Activated CD8-positive, alpha-beta memory T cell treated with anti-CD3 and anti-CD28 coated beads, Interleukin-2, amount 10 ng/mL, durations not matched to agents 7 days and 5 days (primary cell): ENCODE results near the gene SEPTIN10. TPM values are rescaled to one million over a fixed set of nuclear protein-coding genes. Genes with fewer than 3 reads are reported as not detected.
A peak's percentile ranks its signal among the peaks of the same experiment; 100 is the strongest.

ENCODE experiments used
- ATAC-seq: fragments of 150-1000 bp; cut with Tn5 transposase; one replicate; pipeline ENCODE4 v1.10.0; 2021; ENCODE audit warnings: moderate library complexity
- CTCF ChIA-PET: fragments of 350-600 bp; sonication (Branson Sonifier 250); formaldehyde crosslinking; loops from one replicate; lab custom pipeline; 2021; ENCODE audit warnings: antibody characterized with exemption; lab: Charles Lee
- DNase-seq: peaks from one replicate; pipeline ENCODE4 v3.0.0-alpha.2; 2020
- H3K27ac Mint-ChIP-seq: one replicate; pipeline ENCODE4 v1.8.0; 2021; ENCODE audit warnings: mild to moderate bottlenecking, mixed read lengths
- H3K27me3 Mint-ChIP-seq: one replicate; pipeline ENCODE4 v1.8.0; 2021; ENCODE audit warnings: mixed read lengths
- H3K36me3 Mint-ChIP-seq: one replicate; pipeline ENCODE4 v1.8.0; 2021; ENCODE audit warnings: mild to moderate bottlenecking, mixed read lengths
- H3K4me1 Mint-ChIP-seq: one replicate; pipeline ENCODE4 v1.8.0; 2021; ENCODE audit warnings: mixed read lengths
- H3K4me3 Mint-ChIP-seq: one replicate; pipeline ENCODE4 v1.8.0; 2021; ENCODE audit warnings: mild to moderate bottlenecking, moderate library complexity, mixed read lengths
- H3K9me3 Mint-ChIP-seq: one replicate; pipeline ENCODE4 v1.8.0; 2022; ENCODE audit warnings: low read depth, mixed read lengths
- total RNA-seq, 2 experiments: library from RNA; stranded (reverse); gene quantifications; one replicate each; pipeline ENCODE4 v1.2.3, GENCODE V29; 2021

SEPTIN10 gene
- total RNA-seq, 2 experiments from 2014 or later, result 0.54 TPM; not detected in 1

GRCh38 chr2:109624339-109624738 is 10.6 kb upstream of the SEPTIN10 start:
- Mint-ChIP-seq H3K4me1 (no peaks in the 10 kb centered on the region), H3K9me3 (no peaks in the 10 kb centered on the region), H3K27ac (no peak overlapping the region), H3K4me3 (no peak overlapping the region), H3K36me3 (no peaks in the 10 kb centered on the region), H3K27me3 (peaks cover 20% of the 10 kb centered on the region)
- no peak for ATAC-seq
- no peak for DNase-seq
- CTCF ChIA-PET, result no interaction called here

DNA sequence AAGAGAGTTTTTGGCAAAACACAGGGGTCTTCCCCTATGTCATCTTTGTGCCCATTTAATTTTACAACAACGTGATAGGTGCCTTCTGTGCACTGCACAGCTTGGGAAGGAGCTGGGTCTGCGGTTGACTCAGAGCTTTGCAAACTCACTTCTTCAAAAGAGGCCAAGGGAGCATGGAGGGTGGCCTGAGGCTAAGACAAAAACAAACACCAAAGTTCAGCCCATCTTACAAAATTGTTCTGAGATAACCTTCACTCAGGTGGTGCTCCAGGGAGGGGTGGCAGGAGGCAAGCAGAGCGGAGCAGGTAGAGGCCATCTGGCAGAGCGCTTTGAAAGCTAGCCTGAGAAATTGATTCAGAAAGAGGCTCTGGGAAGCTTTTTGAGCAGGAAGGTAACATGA is 10.2 kb upstream of the SEPTIN10 start:
- Mint-ChIP-seq H3K36me3 (no peaks in the 10 kb centered on the region), H3K4me3 (no peak overlapping the region), H3K4me1 (no peaks in the 10 kb centered on the region), H3K9me3 (no peaks in the 10 kb centered on the region), H3K27me3 (peaks cover 24% of the 10 kb centered on the region), H3K27ac (no peak overlapping the region)
- no peak for DNase-seq
- CTCF ChIA-PET, result no interaction called here
- no peak for ATAC-seq

DNA sequence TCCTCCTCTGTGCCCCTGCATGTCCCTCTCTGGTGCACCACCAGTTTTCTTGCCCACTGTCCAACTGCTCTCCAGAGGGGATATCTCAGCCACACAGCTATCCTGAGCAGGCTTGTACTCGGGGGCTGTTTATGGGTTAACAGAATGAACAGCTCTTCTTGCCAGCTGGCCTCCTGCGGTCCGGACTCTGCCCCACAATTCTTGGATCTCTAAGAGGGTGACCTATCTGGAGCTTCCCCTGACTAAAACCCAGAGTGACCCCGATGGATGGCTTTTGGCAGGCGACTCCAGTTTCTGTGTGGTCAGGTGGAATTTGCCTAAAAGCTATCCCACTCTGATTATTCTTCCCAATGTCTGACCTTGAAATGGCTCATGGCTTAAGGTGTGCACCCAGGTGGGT is 9.5 kb upstream of the SEPTIN10 start:
- H3K9me3 Mint-ChIP-seq, result no peaks in the 10 kb centered on the region
- H3K4me3 Mint-ChIP-seq, result no peak overlapping the region
- peaks cover 28% of the 10 kb centered on the region for H3K27me3 Mint-ChIP-seq
- H3K36me3 Mint-ChIP-seq, result no peaks in the 10 kb centered on the region
- ATAC-seq, result no peak
- H3K27ac Mint-ChIP-seq, result no peak overlapping the region
- no peak for DNase-seq
- CTCF ChIA-PET, result no interaction called here
- H3K4me1 Mint-ChIP-seq, result no peaks in the 10 kb centered on the region

DNA sequence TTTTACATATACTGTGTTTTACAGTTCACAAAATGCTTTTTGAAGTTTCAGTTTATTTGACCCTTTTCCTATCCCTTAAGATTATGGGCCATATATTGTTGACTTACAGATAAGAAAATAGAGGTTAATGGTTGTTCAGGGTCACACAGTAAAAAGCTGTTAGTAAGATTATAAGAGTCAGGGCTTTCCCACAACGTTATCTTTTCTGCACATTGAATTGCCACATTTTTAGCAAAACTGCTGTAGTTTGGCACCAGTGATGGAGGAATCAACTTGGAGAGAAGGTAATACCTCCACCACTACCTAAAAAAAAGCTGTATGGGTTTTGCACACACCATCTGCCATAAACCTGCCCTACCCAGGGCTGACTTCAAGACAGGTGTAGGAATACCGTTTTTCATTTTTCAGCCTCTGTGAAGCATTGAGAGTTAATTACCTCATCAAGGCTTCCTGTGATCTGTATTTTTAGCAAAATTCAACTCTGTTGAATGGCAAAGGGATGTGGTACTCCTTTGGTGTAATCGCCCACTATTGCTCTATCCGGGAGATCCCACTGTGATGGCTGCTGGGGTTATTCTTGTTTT is 5.4 kb upstream of the SEPTIN10 start:
- no peak for ATAC-seq
- CTCF ChIA-PET, result no interaction called here
- Mint-ChIP-seq H3K27me3 (peaks cover 57% of the 10 kb centered on the region), H3K4me3 (no peak overlapping the region), H3K9me3 (no peaks in the 10 kb centered on the region), H3K27ac (no peak overlapping the region), H3K4me1 (no peaks in the 10 kb centered on the region), H3K36me3 (peaks cover 2% of the 10 kb centered on the region)
- no peak for DNase-seq

- no peaks in the 10 kb centered on the region for H3K9me3 Mint-ChIP-seq
- H3K4me3 Mint-ChIP-seq, result no peak overlapping the region
- H3K36me3 Mint-ChIP-seq, result peaks cover 8% of the 10 kb centered on the region
- H3K4me1 Mint-ChIP-seq, result peaks cover 7% of the 10 kb centered on the region
- DNase-seq, result no peak
- ATAC-seq, result no peak
- CTCF ChIA-PET, result no interaction called here
- H3K27me3 Mint-ChIP-seq, result peaks cover 66% of the 10 kb centered on the region
- no peak overlapping the region for H3K27ac Mint-ChIP-seq
Measured at GRCh38 chr2:109616184-109616583, 2.4 kb upstream of the SEPTIN10 start.

- Mint-ChIP-seq H3K4me3 (no peak overlapping the region), H3K4me1 (peaks cover 7% of the 10 kb centered on the region), H3K27me3 (peaks cover 68% of the 10 kb centered on the region), H3K36me3 (peaks cover 8% of the 10 kb centered on the region), H3K9me3 (no peaks in the 10 kb centered on the region), H3K27ac (peak overlapping the region; percentile 32)
- ATAC-seq (no peak), DNase-seq (no peak)
- CTCF ChIA-PET, result interaction anchor here (1.5 kb wide), 1 partner anchor 70 kb away, joined by 4 read pairs; no protein-coding TSS in a partner anchor
Measured at GRCh38 chr2:109615637-109616144, 1.9 kb upstream of the SEPTIN10 start.

DNA sequence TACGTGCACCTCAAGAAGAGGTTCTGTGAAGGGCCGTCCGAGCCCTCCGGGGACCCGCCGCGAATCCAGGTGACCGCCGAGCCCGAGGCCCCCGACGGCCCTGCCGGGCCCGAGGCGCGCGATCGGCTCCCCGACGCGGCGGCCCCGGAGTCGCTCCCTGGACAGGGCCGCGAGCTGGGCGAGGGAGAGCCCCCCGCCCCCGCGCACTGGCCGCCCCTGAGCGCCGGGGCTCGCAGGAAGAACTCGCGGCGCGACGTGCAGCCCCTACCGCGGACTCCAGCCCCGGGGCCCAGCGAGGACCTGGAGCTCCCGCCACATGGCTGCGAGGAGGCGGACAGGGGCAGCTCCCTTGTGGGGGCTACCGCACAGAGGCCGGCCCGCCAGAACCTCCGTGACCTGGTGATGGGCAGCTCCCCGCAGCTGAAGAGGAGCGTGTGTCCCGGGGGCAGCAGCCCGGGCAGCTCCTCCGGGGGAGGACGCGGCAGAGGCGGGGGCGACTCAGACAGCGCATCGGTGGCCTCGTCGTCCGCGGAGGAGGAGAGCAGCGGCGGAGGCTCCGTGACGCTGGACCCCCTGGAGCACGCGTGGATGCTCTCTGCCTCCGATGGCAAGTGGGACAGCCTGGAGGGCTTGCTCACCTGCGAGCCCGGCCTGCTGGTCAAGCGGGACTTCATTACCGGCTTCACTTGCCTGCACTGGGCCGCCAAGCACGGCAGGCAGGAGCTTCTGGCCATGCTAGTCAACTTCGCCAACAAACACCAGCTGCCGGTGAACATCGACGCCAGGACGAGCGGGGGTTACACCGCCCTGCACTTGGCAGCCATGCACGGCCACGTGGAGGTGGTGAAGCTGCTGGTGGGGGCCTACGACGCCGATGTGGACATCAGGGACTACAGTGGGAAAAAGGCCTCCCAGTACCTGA is 1.2 kb upstream of the SEPTIN10 start:
- peaks cover 8% of the 10 kb centered on the region for H3K36me3 Mint-ChIP-seq
- no peak overlapping the region for H3K4me3 Mint-ChIP-seq
- DNase-seq (no peak), ATAC-seq (no peak)
- H3K4me1 Mint-ChIP-seq, result peaks cover 7% of the 10 kb centered on the region
- CTCF ChIA-PET, result interaction anchor here (1.5 kb wide), 1 partner anchor 69 kb away, joined by 4 read pairs; no protein-coding TSS in a partner anchor
- H3K27me3 Mint-ChIP-seq, result peaks cover 70% of the 10 kb centered on the region
- H3K9me3 Mint-ChIP-seq, result no peaks in the 10 kb centered on the region
- no peak overlapping the region for H3K27ac Mint-ChIP-seq

DNA sequence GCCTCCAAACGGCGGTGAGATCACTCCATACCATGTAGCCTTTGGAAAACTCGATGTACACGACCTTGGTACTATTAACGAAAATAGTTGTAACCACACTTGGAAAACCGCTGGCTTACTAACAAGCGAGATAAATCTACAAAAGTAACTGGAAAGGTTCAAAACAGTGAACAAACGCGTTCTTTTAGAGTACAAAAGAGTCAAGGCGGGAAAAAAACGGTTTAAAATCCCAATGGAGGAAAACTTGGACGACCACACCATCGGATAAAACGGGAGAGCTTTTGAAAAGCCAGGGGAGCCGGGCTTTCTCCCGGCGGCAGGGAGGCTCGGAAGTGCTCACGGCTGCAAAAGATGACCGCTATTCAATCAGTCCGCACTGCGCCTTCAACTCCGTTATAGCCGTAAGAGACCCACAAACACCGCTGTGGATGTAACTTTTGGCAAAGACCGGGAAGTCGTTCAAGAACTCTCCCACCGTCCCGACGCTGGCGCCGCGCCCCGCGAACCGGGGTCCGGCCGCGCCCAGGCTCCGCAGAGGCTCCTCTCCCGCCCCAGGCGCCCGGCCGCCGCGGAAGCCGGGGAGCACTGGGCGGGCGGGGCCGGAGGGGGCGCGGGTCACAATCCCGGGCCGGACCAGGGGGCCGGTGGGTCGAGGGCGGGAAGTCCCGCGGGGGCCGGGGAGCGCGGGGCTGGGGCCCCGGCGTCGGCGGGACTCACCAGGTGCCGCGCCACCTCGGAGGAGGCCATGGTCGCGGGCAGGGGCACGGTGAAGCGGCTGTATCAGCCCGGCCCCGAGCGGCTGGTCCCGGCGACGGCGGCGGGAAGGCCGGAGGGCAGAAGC is 465 bp downstream of the SEPTIN10 start:
- peak overlapping the region; percentile 54 for H3K27ac Mint-ChIP-seq
- CTCF ChIA-PET, result no interaction called here
- H3K4me3 Mint-ChIP-seq, result peak overlapping the region; percentile 64

DNA sequence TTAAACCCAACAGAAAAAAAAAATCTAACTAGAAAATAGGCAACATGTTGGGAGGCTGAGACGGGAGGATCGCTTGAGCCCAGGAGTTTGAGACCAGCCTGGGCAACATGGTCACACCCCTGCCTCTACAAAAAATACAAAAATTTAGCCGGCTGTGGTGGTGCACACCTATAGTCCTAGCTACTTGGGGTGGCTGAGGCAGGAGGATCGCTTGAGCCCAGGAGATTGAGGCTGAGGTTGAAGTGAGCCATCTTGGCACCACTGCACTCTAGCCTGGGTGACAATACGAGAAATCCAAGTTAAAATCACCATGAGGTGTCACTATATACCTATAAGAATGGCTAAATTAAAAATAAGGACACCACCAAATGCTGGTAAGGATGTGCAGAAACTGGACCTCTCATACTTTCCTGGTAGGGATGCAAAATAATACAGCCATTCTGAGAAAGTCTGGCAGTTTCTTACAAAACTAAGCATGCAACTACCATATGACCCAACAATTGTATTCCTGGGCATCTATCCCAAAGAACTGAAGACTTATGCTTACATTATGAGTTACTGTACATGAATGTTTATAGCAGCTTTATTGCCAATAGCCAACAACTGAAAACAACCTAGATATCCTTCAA is 2.2 kb downstream of the SEPTIN10 start:
- peaks cover 7% of the 10 kb centered on the region for H3K4me1 Mint-ChIP-seq
- CTCF ChIA-PET, result no interaction called here
- H3K36me3 Mint-ChIP-seq, result peaks cover 8% of the 10 kb centered on the region
- H3K27me3 Mint-ChIP-seq, result peaks cover 69% of the 10 kb centered on the region
- ATAC-seq (no peak), DNase-seq (no peak)
- no peaks in the 10 kb centered on the region for H3K9me3 Mint-ChIP-seq
- no peak overlapping the region for H3K4me3 Mint-ChIP-seq
- no peak overlapping the region for H3K27ac Mint-ChIP-seq

More for the DNA sequence above, 465 bp downstream of the SEPTIN10 start:
- H3K4me1 Mint-ChIP-seq, result peaks cover 7% of the 10 kb centered on the region
- H3K27me3 Mint-ChIP-seq, result peaks cover 74% of the 10 kb centered on the region
- no peaks in the 10 kb centered on the region for H3K9me3 Mint-ChIP-seq
- ATAC-seq, result peak; percentile 5
- peaks cover 8% of the 10 kb centered on the region for H3K36me3 Mint-ChIP-seq
- no peak for DNase-seq

DNA sequence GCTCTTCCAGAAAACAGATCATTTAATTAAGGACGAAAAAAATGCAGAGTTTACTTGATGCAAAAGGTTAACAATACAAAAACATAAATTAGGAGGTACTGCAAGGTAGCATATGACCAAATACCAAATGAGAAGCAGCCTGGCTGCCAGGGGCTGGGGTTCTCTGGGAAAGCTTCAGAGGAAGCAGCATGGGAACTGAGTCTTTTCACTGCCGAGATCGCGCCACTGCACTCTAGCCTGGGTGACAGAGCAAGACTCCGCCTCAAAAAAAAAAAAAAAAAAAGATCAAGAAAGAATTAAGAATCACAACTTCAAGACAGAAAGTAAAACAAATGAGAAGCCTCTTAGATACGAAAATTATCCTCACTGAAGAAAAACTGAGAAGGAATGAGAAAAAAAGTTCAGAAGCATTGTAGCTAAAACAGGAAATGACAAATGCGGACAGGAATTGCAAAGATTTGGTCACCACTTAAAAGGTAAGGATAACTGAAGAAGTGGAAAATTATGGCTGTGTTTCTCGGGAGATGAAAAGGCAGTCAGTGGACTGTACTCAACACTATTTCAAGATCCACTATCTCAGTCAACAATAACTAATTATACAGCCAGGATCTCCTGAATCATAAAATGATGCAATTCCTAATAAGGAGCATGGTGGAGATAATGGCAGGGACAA is 4.3 kb downstream of the SEPTIN10 start:
- Mint-ChIP-seq H3K4me3 (no peak overlapping the region), H3K4me1 (peaks cover 7% of the 10 kb centered on the region), H3K27me3 (peaks cover 58% of the 10 kb centered on the region), H3K9me3 (no peaks in the 10 kb centered on the region), H3K27ac (no peak overlapping the region), H3K36me3 (peaks cover 6% of the 10 kb centered on the region)
- no peak for DNase-seq
- no peak for ATAC-seq
- CTCF ChIA-PET, result no interaction called here

GRCh38 chr2:109607766-109608165 is 6.0 kb downstream of the SEPTIN10 start:
- no peak for ATAC-seq
- Mint-ChIP-seq H3K27ac (no peak overlapping the region), H3K36me3 (peaks cover under 1% of the 10 kb centered on the region), H3K4me3 (no peak overlapping the region), H3K27me3 (peaks cover 48% of the 10 kb centered on the region), H3K9me3 (no peaks in the 10 kb centered on the region), H3K4me1 (no peaks in the 10 kb centered on the region)
- DNase-seq, result no peak
- CTCF ChIA-PET, result no interaction called here

DNA sequence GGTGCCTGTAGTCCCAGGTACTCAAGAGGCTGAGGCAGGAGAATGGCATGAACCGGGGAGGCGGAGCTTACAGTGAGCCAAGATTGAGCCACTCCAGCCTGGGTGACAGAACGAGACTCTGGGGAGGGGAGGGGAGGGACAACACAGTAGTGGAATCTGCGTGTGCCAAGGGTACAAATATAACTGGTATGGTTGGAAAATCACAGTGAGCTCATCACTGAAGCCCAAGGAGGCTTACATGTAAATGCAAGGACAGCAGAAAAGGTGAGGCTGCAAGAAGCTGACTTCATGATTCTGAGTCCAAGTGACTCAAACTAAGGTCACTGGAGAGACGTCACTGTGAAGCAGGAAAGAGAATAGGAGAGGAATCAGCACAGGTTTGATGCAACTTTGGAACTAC is 9.2 kb downstream of the SEPTIN10 start:
- H3K9me3 Mint-ChIP-seq, result no peaks in the 10 kb centered on the region
- H3K27ac Mint-ChIP-seq, result no peak overlapping the region
- ATAC-seq (no peak), DNase-seq (no peak)
- CTCF ChIA-PET, result no interaction called here
- H3K4me1 Mint-ChIP-seq, result no peaks in the 10 kb centered on the region
- H3K27me3 Mint-ChIP-seq, result peaks cover 40% of the 10 kb centered on the region
- no peak overlapping the region for H3K4me3 Mint-ChIP-seq
- no peaks in the 10 kb centered on the region for H3K36me3 Mint-ChIP-seq
